GM23338 (cell line): ENCODE results near the gene SPATA13. TPM values are rescaled to one million over a fixed set of nuclear protein-coding genes. Genes with fewer than 3 reads are reported as not detected.

Experiments used
- ATAC-seq: fragments of 200-7000 bp; cut with Tn5 transposase; 3 replicates; pipeline ENCODE4 v1.9.1; 2020
- DNase-seq: peaks from one replicate; pipeline ENCODE4 v3.0.0-alpha.2; 2015; ENCODE audit warnings: low spot score
- H2AFZ ChIP-seq: fragments of 200-600 bp; sonication (generic); 2 replicates; pipeline ENCODE4 v1.8.0; 2016; ENCODE audit warnings: antibody characterized with exemption, mild to moderate bottlenecking, moderate library complexity
- H3F3A ChIP-seq: fragments of 200-600 bp; sonication (generic); replicated peaks from 2 replicates; pipeline ENCODE4 v1.8.0; 2017; ENCODE audit warnings: antibody characterized with exemption, mixed run types, low read depth
- H3K27ac ChIP-seq: fragments of 200-600 bp; sonication (generic); 2 replicates; pipeline ENCODE4 v1.6.1; 2016; ENCODE audit warnings: low read depth
- H3K27me3 ChIP-seq: fragments of 200-600 bp; sonication (generic); 2 replicates; pipeline ENCODE4 v1.8.0; 2016; ENCODE audit warnings: mild to moderate bottlenecking, mixed run types, moderate library complexity; ENCODE audit not compliant: insufficient read depth
- H3K36me3 ChIP-seq: fragments of 200-600 bp; sonication (generic); 2 replicates; pipeline ENCODE4 v1.8.0; 2016; ENCODE audit warnings: mild to moderate bottlenecking; ENCODE audit not compliant: insufficient read depth
- H3K4me1 ChIP-seq: fragments of 200-600 bp; sonication (generic); 2 replicates; pipeline ENCODE4 v1.8.0; 2016; ENCODE audit warnings: mild to moderate bottlenecking, moderate library complexity; ENCODE audit not compliant: insufficient read depth
- H3K4me2 ChIP-seq: fragments of 200-600 bp; sonication (generic); 2 replicates; pipeline ENCODE4 v1.7.1; 2017; ENCODE audit warnings: mixed run types
- H3K4me3 ChIP-seq: fragments of 200-600 bp; sonication (generic); 2 replicates; pipeline ENCODE4 v1.6.1; 2016; ENCODE audit warnings: mixed run types
- H3K79me2 ChIP-seq: fragments of 200-600 bp; sonication (generic); replicated peaks from 2 replicates; pipeline ENCODE4 v1.8.0; 2017; ENCODE audit warnings: mild to moderate bottlenecking; ENCODE audit not compliant: insufficient read depth
- H3K9me2 ChIP-seq: fragments of 200-600 bp; sonication (generic); 2 replicates; pipeline ENCODE4 v1.8.0; 2017; ENCODE audit not compliant: insufficient read depth
- H4K20me1 ChIP-seq: fragments of 200-600 bp; sonication (generic); replicated peaks from 2 replicates; pipeline ENCODE4 v1.8.0; 2017; ENCODE audit warnings: mild to moderate bottlenecking; ENCODE audit not compliant: insufficient read depth
- H3K27ac Mint-ChIP-seq: 2 replicates; pipeline ENCODE4 v1.8.0; 2020; ENCODE audit warnings: inconsistent platforms, mild to moderate bottlenecking, moderate library complexity, mixed read lengths
- H3K27me3 Mint-ChIP-seq: 3 replicates; pipeline ENCODE4 v1.8.0; 2022; ENCODE audit warnings: low read depth, mild to moderate bottlenecking, moderate library complexity, mixed read lengths, inconsistent platforms; ENCODE audit not compliant: insufficient read depth, poor library complexity
- H3K36me3 Mint-ChIP-seq: 3 replicates; pipeline ENCODE4 v1.8.0; 2021; ENCODE audit warnings: low read depth, mild to moderate bottlenecking, inconsistent platforms, moderate library complexity, mixed read lengths
- H3K4me1 Mint-ChIP-seq: 3 replicates; pipeline ENCODE4 v1.8.0; 2020; ENCODE audit warnings: mild to moderate bottlenecking, inconsistent platforms, mixed read lengths
- H3K4me3 Mint-ChIP-seq: 3 replicates; pipeline ENCODE4 v1.8.0; 2021; ENCODE audit warnings: moderate library complexity, mild to moderate bottlenecking, inconsistent platforms, mixed read lengths
- H3K9me3 Mint-ChIP-seq: 3 replicates; pipeline ENCODE4 v1.8.0; 2020; ENCODE audit warnings: moderate library complexity, mild to moderate bottlenecking, inconsistent platforms, mixed read lengths
- CREB1 ChIP-seq: fragments of 250-450 bp; sonication (Bioruptor Pico); IDR thresholded peaks from 2 replicates; pipeline ENCODE4 v1.5.0; 2020; ENCODE audit warnings: low read depth, mild to moderate bottlenecking, moderate library complexity
- ETS1 ChIP-seq: IDR thresholded peaks from 2 replicates; pipeline ENCODE4 v1.6.1; 2016; ENCODE audit warnings: antibody characterized with exemption
- EZH2 ChIP-seq: fragments of 200-600 bp; sonication (generic); IDR thresholded peaks from one replicate; pipeline ENCODE4 v1.8.0; 2017; ENCODE audit warnings: antibody characterized with exemption, mild to moderate bottlenecking, low read depth; ENCODE audit not compliant: unreplicated experiment
- JUNB ChIP-seq: IDR thresholded peaks from one replicate; pipeline ENCODE4 v1.6.1; 2016; ENCODE audit warnings: antibody characterized with exemption; ENCODE audit not compliant: unreplicated experiment
- NANOG ChIP-seq: IDR thresholded peaks from 2 replicates; pipeline ENCODE4 v1.6.1; 2016; ENCODE audit warnings: antibody characterized with exemption, borderline replicate concordance
- POLR2AphosphoS5 ChIP-seq: IDR thresholded peaks from 2 replicates; pipeline ENCODE4 v1.6.1; 2016; ENCODE audit warnings: antibody characterized with exemption, low read depth
- ZNF331 ChIP-seq: fragments of 250-450 bp; sonication (Bioruptor Pico); IDR thresholded peaks from 2 replicates; pipeline ENCODE4 v1.5.0; 2020; ENCODE audit warnings: low read depth, mild to moderate bottlenecking, moderate library complexity
- polyA plus RNA-seq: library from polyadenylated mRNA; unstranded; fragments of >200 nt; fragmentation: Nextera tagmentation; extraction: Ambion mirVana; gene quantifications from 2 replicates; pipeline ENCODE4 v1.2.1, GENCODE V29; 2016
- total RNA-seq: library from RNA; depleted of rRNA; stranded (reverse); fragments of >200 nt; shearing (Covaris generic); gene quantifications from 2 replicates; pipeline ENCODE4 v1.2.3, GENCODE V29; 2014
- TF ChIP-seq, protein P1 (sequence below), 2 experiments: fragments of 200-600 bp in 1 of 2; sonication (generic) in 1 of 2; conservative IDR thresholded peaks; 2 replicates each; pipeline versions ENCODE4 v1.5.1 to v1.6.1; 2016 to 2017; ENCODE audit warnings: antibody characterized with exemption in 2 of 2, low read depth in 2 of 2, mild to moderate bottlenecking in 2 of 2, moderate library complexity in 1 of 2

The SPATA13 gene
- total and polyA plus RNA-seq, 2 experiments from 2014 or later = 11.9 to 45.7 TPM

DNA sequence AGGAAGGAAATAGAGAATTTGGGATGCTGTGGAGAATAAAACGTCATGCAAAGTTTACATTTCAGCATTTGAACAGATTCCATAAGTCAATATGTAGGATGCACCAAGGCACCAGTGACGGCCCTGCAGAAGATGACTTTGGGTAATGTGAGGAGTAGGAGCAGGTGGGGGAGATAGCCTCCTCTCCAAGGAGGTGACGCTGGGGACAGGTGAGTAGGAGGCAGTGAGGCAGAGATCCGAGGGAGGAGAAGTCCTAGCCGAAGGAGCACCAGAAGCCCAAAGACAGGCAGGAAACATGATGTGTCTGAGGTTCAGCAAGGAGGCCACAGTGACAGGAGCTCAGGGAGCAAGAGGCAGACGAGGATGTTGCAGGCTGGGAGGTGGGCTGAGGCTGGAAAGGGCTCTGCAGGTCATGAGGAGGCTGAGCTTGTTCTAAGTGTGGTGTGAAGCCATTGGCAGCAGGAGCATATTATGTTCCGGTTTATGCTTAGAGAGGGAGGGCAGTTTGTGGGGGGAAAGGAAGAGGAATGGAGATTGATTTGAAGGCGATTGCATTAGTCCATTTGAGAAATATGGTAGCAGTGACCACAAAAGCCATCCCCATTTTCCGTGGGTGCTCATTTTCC, 93.1 kb downstream of the SPATA13 start:
- ATAC-seq = no peak

GRCh38 chr13:24254146-24254841, 93.8 kb downstream of the SPATA13 start:
- ATAC-seq = no peak
- H3K27ac ChIP-seq = no peak overlapping the region
- Mint-ChIP-seq H3K27me3 (peaks cover 3% of the 10 kb centered on the region), H3K4me3 (no peak overlapping the region), H3K36me3 (peaks cover 20% of the 10 kb centered on the region), H3K27ac (no peak overlapping the region), H3K9me3 (no peaks in the 10 kb centered on the region), H3K4me1 (peaks cover 6% of the 10 kb centered on the region)
- no peaks in the 10 kb centered on the region; the same call in 1 of the 2 replicates for H4K20me1 ChIP-seq
- H3K36me3 ChIP-seq = no peaks in the 10 kb centered on the region; the same call in 1 of the 2 replicates
- H3K4me3 ChIP-seq = no peak overlapping the region
- no peaks in the 10 kb centered on the region for H3K79me2 ChIP-seq
- H3K4me2 ChIP-seq = no peak overlapping the region
- H3K4me1 ChIP-seq = peaks cover 3% of the 10 kb centered on the region; the same call in 1 of the 2 replicates
- no peak for DNase-seq
- no peak for TF ChIP-seq ETS1
- no peak for TF ChIP-seq CREB1 (CRISPR knock-in tag)
- TF ChIP-seq ZNF331 (CRISPR knock-in tag) = no peak
- H2AFZ ChIP-seq = no peak overlapping the region
- no peaks in the 10 kb centered on the region for H3F3A ChIP-seq
- H3K9me2 ChIP-seq = no peaks in the 10 kb centered on the region
- no peaks in the 10 kb centered on the region for H3K27me3 ChIP-seq

More for the DNA sequence above, 93.1 kb downstream of the SPATA13 start:
- H4K20me1 ChIP-seq = no peaks in the 10 kb centered on the region; the same call in 1 of the 2 replicates
- no peaks in the 10 kb centered on the region for H3K9me2 ChIP-seq
- H3K36me3 ChIP-seq = no peaks in the 10 kb centered on the region; the same call in 1 of the 2 replicates
- no peak overlapping the region for H3K4me3 ChIP-seq
- H3K27ac Mint-ChIP-seq = no peak overlapping the region
- H3K79me2 ChIP-seq = no peaks in the 10 kb centered on the region; the same call in 1 of the 2 replicates
- H3K27me3 Mint-ChIP-seq = peaks cover 5% of the 10 kb centered on the region
- H3K27ac ChIP-seq = no peak overlapping the region
- no peak for DNase-seq
- TF ChIP-seq NANOG = no peak
- TF ChIP-seq CREB1 (CRISPR knock-in tag) = no peak
- TF ChIP-seq POLR2AphosphoS5 = no peak
- TF ChIP-seq, protein P1, sequence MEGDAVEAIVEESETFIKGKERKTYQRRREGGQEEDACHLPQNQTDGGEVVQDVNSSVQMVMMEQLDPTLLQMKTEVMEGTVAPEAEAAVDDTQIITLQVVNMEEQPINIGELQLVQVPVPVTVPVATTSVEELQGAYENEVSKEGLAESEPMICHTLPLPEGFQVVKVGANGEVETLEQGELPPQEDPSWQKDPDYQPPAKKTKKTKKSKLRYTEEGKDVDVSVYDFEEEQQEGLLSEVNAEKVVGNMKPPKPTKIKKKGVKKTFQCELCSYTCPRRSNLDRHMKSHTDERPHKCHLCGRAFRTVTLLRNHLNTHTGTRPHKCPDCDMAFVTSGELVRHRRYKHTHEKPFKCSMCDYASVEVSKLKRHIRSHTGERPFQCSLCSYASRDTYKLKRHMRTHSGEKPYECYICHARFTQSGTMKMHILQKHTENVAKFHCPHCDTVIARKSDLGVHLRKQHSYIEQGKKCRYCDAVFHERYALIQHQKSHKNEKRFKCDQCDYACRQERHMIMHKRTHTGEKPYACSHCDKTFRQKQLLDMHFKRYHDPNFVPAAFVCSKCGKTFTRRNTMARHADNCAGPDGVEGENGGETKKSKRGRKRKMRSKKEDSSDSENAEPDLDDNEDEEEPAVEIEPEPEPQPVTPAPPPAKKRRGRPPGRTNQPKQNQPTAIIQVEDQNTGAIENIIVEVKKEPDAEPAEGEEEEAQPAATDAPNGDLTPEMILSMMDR (conservative IDR thresholded peaks at IDR 0.05; ENCODE audit: low read depth in 2 of 2) = no peak
- no peak for TF ChIP-seq JUNB
- TF ChIP-seq EZH2 = no peak
- no peak for TF ChIP-seq ZNF331 (CRISPR knock-in tag)
- no peak overlapping the region for H3K4me2 ChIP-seq
- H3K4me1 Mint-ChIP-seq = peaks cover 10% of the 10 kb centered on the region
- no peaks in the 10 kb centered on the region for H3K27me3 ChIP-seq
- H3K4me1 ChIP-seq = peaks cover 8% of the 10 kb centered on the region
- no peak overlapping the region for H2AFZ ChIP-seq
- H3F3A ChIP-seq = no peaks in the 10 kb centered on the region
- no peaks in the 10 kb centered on the region for H3K9me3 Mint-ChIP-seq
- no peak overlapping the region for H3K4me3 Mint-ChIP-seq
- H3K36me3 Mint-ChIP-seq = peaks cover 20% of the 10 kb centered on the region
